ENCODE measurements around the gene FGFRL1.

The FGFRL1 gene, protein sequence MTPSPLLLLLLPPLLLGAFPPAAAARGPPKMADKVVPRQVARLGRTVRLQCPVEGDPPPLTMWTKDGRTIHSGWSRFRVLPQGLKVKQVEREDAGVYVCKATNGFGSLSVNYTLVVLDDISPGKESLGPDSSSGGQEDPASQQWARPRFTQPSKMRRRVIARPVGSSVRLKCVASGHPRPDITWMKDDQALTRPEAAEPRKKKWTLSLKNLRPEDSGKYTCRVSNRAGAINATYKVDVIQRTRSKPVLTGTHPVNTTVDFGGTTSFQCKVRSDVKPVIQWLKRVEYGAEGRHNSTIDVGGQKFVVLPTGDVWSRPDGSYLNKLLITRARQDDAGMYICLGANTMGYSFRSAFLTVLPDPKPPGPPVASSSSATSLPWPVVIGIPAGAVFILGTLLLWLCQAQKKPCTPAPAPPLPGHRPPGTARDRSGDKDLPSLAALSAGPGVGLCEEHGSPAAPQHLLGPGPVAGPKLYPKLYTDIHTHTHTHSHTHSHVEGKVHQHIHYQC

GRCh38 chr4:1011022-1011665 lies at the start of gene FGFRL1:
Gene FGFRL1 (plus strand): TSS chr4:1011626. CDS start chr4:1012486, 860 bp downstream.
- Histone ChIP-seq H3K9ac (peak within 1 kb of the TSS; percentile 81), H3K9me3 (peaks cover 10% of the 10 kb centered on the region; the same call in 1 of the 2 replicates), H3K36me3 (peaks cover 20% of the 10 kb centered on the region), H3K4me3 (peak within 1 kb of the TSS; percentile 76), H4K20me1 (peaks cover 59% of the 10 kb centered on the region), H3K27ac (peak within 1 kb of the TSS; percentile 71), H3K4me2 (peak within 1 kb of the TSS; percentile 98), H3K27me3 (peaks cover 47% of the 10 kb centered on the region), H3K4me1 (peaks cover 60% of the 10 kb centered on the region)
- TF ChIP-seq Cebpa-rat (IDR thresholded peaks at IDR 0.05), result no peak

DNA sequence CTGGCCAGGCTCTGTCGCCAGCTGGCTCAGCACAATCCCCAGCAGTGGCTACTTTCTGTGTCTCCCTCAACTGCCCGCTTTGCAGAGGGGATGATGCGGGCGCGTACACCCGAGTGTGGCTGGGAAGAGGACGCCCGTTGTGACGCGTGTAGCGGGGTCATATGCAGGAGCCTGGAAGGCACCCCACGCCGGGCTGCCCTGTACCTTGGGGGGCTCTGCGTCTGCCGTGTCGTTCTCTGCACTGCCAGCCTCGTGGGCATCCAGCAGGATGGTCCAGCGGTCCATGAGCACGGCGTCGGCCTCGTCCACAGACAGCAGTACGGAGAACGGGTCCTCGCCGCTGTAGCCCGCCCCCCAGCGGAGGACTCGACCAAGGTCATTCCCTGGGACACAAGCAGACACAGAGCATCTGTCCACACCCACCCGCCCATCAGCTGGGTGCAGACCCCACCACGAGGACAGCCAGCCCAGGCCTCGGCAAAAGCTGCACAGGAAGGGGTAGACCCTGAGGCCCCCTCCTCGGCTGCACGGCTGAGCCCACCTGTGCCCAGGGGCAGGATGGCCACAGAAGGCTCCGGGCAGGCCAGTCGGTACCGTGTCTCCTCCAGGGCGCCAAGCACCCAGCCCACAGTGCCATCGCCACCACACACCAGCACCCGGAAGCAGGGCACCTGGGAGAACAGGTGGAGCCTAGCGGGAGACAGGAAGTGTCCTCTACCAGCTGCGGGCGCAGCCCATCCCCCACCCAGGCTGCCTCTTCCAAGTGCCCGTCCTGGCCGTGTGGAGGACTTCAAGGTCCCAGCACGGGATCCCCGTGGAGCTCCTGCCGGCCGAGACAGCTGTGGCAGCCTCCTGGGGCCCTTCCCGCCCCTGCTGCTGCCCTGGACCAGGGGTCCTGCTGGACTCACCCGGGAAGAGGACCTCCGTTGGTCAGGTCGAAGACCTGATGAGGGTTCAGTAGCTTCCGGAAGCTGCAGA lies 48.9 kb upstream of the FGFRL1 start:
- no peak overlapping the region for H3K9ac ChIP-seq
- TF ChIP-seq Cebpa-rat (IDR thresholded peaks at IDR 0.05), result no peak
- no peaks in the 10 kb centered on the region for H3K27me3 ChIP-seq
- H3K36me3 ChIP-seq, result peaks cover 98% of the 10 kb centered on the region
- H3K4me3 ChIP-seq, result no peak overlapping the region
- H4K20me1 ChIP-seq, result peaks cover 34% of the 10 kb centered on the region
- H3K4me2 ChIP-seq, result no peak overlapping the region
- no peaks in the 10 kb centered on the region for H3K9me3 ChIP-seq
- 0 out of 2 replicates have a peak overlapping the region, but pooled peaks have one; percentile 6 for H3K27ac ChIP-seq
- no peaks in the 10 kb centered on the region for H3K4me1 ChIP-seq

GRCh38 chr4:963276-964225 lies 47.9 kb upstream of the FGFRL1 start:
- Histone ChIP-seq H3K4me2 (no peak overlapping the region), H3K4me3 (no peak overlapping the region), H3K4me1 (peaks cover 4% of the 10 kb centered on the region), H3K9me3 (no peaks in the 10 kb centered on the region), H3K36me3 (peaks cover 93% of the 10 kb centered on the region), H3K27ac (0 out of 2 replicates have a peak overlapping the region, but pooled peaks have one; percentile 6), H4K20me1 (peaks cover 32% of the 10 kb centered on the region), H3K27me3 (no peaks in the 10 kb centered on the region), H3K9ac (no peak overlapping the region)
- no peak for TF ChIP-seq Cebpa-rat (IDR thresholded peaks at IDR 0.05)

GRCh38 chr4:964346-965025 lies 46.9 kb upstream of the FGFRL1 start:
- no peak for TF ChIP-seq Cebpa-rat (IDR thresholded peaks at IDR 0.05)
- Histone ChIP-seq H3K9ac (no peak overlapping the region), H3K4me1 (peaks cover 13% of the 10 kb centered on the region), H3K4me3 (no peak overlapping the region), H3K36me3 (peaks cover 88% of the 10 kb centered on the region), H3K27ac (no peak overlapping the region), H3K27me3 (no peaks in the 10 kb centered on the region), H3K9me3 (no peaks in the 10 kb centered on the region), H3K4me2 (no peak overlapping the region), H4K20me1 (peaks cover 30% of the 10 kb centered on the region)

GRCh38 chr4:965048-965765 lies 46.2 kb upstream of the FGFRL1 start:
- Histone ChIP-seq H3K4me2 (no peak overlapping the region), H4K20me1 (peaks cover 27% of the 10 kb centered on the region), H3K4me3 (no peak overlapping the region), H3K27me3 (no peaks in the 10 kb centered on the region), H3K27ac (no peak overlapping the region), H3K9ac (no peak overlapping the region), H3K9me3 (no peaks in the 10 kb centered on the region), H3K36me3 (peaks cover 85% of the 10 kb centered on the region), H3K4me1 (peaks cover 16% of the 10 kb centered on the region)
- no peak for TF ChIP-seq Cebpa-rat (IDR thresholded peaks at IDR 0.05)

DNA sequence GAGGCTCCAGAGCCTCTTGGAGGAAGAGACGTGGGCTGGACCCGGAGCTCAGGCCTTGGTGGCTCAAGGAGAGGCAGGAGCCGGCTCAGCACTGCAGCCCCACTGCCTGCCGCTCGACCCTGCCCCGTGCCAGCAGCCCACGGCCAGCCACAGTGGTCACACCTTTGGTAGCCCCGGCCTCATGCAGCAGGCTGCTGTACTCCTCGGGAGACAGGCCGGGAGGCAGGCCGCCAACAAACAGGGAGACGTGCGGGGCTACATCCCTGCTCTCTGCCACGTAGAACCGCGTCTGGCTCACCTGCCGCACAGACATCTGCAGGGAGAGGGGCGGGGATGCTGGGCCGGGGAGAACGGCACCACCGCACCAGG lies 45.7 kb upstream of the FGFRL1 start:
- no peak overlapping the region for H3K4me3 ChIP-seq
- H3K4me2 ChIP-seq, result no peak overlapping the region
- H3K36me3 ChIP-seq, result peaks cover 85% of the 10 kb centered on the region
- peaks cover 29% of the 10 kb centered on the region for H4K20me1 ChIP-seq
- TF ChIP-seq Cebpa-rat (IDR thresholded peaks at IDR 0.05), result no peak
- H3K27ac ChIP-seq, result no peak overlapping the region
- H3K9ac ChIP-seq, result no peak overlapping the region
- H3K27me3 ChIP-seq, result no peaks in the 10 kb centered on the region
- H3K4me1 ChIP-seq, result peaks cover 16% of the 10 kb centered on the region
- H3K9me3 ChIP-seq, result no peaks in the 10 kb centered on the region

GRCh38 chr4:966266-967112 lies 44.9 kb upstream of the FGFRL1 start:
- H3K36me3 ChIP-seq, result peaks cover 83% of the 10 kb centered on the region
- H3K4me2 ChIP-seq, result no peak overlapping the region
- no peaks in the 10 kb centered on the region for H3K27me3 ChIP-seq
- no peak overlapping the region for H3K27ac ChIP-seq
- H4K20me1 ChIP-seq, result peaks cover 36% of the 10 kb centered on the region
- H3K4me3 ChIP-seq, result no peak overlapping the region
- H3K4me1 ChIP-seq, result peaks cover 21% of the 10 kb centered on the region
- H3K9ac ChIP-seq, result no peak overlapping the region
- H3K9me3 ChIP-seq, result no peaks in the 10 kb centered on the region
- TF ChIP-seq Cebpa-rat (IDR thresholded peaks at IDR 0.05), result no peak

Measured in BLaER1 (cell line).